Stimulated activated CD8-positive, alpha-beta memory T cell treated with anti-CD3 and anti-CD28 coated beads, Interleukin-15, amount 100 ng/mL, for 48 hours (primary cell): ENCODE measurements around the gene GSK3A.

Experiments used
- DNase-seq, 2 donors: peaks; one replicate each; pipeline ENCODE4 v3.0.0-alpha.2; 2020; ENCODE audit warnings: low read depth in 2 of 2

The GSK3A gene

GRCh38 chr19:42281146-42281826 lies 38.9 kb upstream of the GSK3A start:
- DNase-seq, result no peak

- no peak for DNase-seq
These were observed 38.4 kb upstream of the GSK3A start for GRCh38 chr19:42280815-42281145.

GRCh38 chr19:42279902-42280814 lies 37.8 kb upstream of the GSK3A start:
- DNase-seq, result peak; percentile 85 to 89

GRCh38 chr19:42279155-42279901 lies 36.9 kb upstream of the GSK3A start:
- DNase-seq, result no peak

- DNase-seq, result no peak
These were observed 36.2 kb upstream of the GSK3A start for GRCh38 chr19:42278452-42279154.

GRCh38 chr19:42277821-42278451 lies 35.5 kb upstream of the GSK3A start:
- DNase-seq, result no peak

- DNase-seq, result no peak
These were observed 34.4 kb upstream of the GSK3A start for GRCh38 chr19:42276821-42277220.

- DNase-seq, result no peak
These were observed 33.9 kb upstream of the GSK3A start for GRCh38 chr19:42276284-42276683.

- no peak for DNase-seq
These were observed 33.1 kb upstream of the GSK3A start for GRCh38 chr19:42275517-42275916.

GRCh38 chr19:42275103-42275502 lies 32.7 kb upstream of the GSK3A start:
- DNase-seq, result no peak

- DNase-seq, result no peak
These were observed 31.8 kb upstream of the GSK3A start for GRCh38 chr19:42274065-42274682.

- no peak for DNase-seq
These were observed 31.1 kb upstream of the GSK3A start for GRCh38 chr19:42273407-42274064.

GRCh38 chr19:42272989-42273406 lies 30.6 kb upstream of the GSK3A start:
- no peak for DNase-seq

- no peak for DNase-seq
These were observed 30.1 kb upstream of the GSK3A start for GRCh38 chr19:42272535-42272897.

GRCh38 chr19:42271861-42272534 lies 29.6 kb upstream of the GSK3A start:
- no peak for DNase-seq

GRCh38 chr19:42271045-42271419 lies 28.6 kb upstream of the GSK3A start:
- DNase-seq, result no peak

GRCh38 chr19:42270346-42271044 lies 28.1 kb upstream of the GSK3A start:
- peak; percentile 50 to 63 for DNase-seq

GRCh38 chr19:42269478-42270345 lies 27.3 kb upstream of the GSK3A start:
- no peak for DNase-seq
